Thoracic aorta (tissue), 2 donors: ENCODE measurements around the gene MAPK6. TPM values are rescaled to one million over a fixed set of nuclear protein-coding genes. Genes with fewer than 3 reads are reported as not detected.

ENCODE experiments used
- ATAC-seq: fragments of 150-250 bp; one replicate; pipeline ENCODE4 v1.8.0; 2017; ENCODE audit warnings: low read depth; ENCODE audit not compliant: insufficient number of reproducible peaks, low FRiP score
- DNase-seq: peaks from one replicate; pipeline ENCODE4 v3.0.0-alpha.2; 2020; ENCODE audit warnings: low spot score
- H3K27ac ChIP-seq, 2 donors: fragments of 200-600 bp; sonication (generic); 1 replicate in 1 of 2; 2 replicates in 1 of 2; pipeline ENCODE4 v1.5.1; 2016; ENCODE audit warnings: mild to moderate bottlenecking in 2 of 2, moderate library complexity in 2 of 2
- H3K27me3 ChIP-seq: fragments of 200-600 bp; sonication (generic); replicated peaks from 2 replicates; pipeline ENCODE4 v1.6.0; 2016; ENCODE audit warnings: mild to moderate bottlenecking; ENCODE audit not compliant: insufficient read depth
- H3K36me3 ChIP-seq: fragments of 200-600 bp; sonication (generic); one replicate; pipeline ENCODE4 v1.5.1; 2016
- H3K4me1 ChIP-seq, 2 donors: fragments of 200-600 bp; sonication (generic); 1 replicate in 1 of 2; 2 replicates in 1 of 2; pipeline versions ENCODE4 v1.5.1 to v1.6.0; 2016; ENCODE audit warnings: low read depth in 2 of 2, mild to moderate bottlenecking in 1 of 2; ENCODE audit not compliant: control insufficient read depth in 1 of 2
- H3K4me3 ChIP-seq: fragments of 200-600 bp; sonication (generic); 2 replicates; pipeline ENCODE4 v1.5.1; 2016; ENCODE audit warnings: mild to moderate bottlenecking
- H3K9me3 ChIP-seq: fragments of 200-600 bp; sonication (generic); 2 replicates; pipeline ENCODE4 v1.5.1; 2016
- CTCF ChIP-seq: fragments of 200-600 bp; sonication (generic); IDR thresholded peaks from one replicate; pipeline ENCODE4 v1.5.1; 2019; ENCODE audit warnings: antibody characterized with exemption
- total RNA-seq, 2 donors: library from RNA; depleted of rRNA; stranded (reverse); fragments of >200 nt; gene quantifications; one replicate each; pipeline versions ENCODE4 v1.1.0 to v1.2.3, GENCODE V29; 2016

MAPK6 gene
- total RNA-seq, 2 donors from 2014 or later: 11.2 to 24.8 TPM

GRCh38 chr15:52114261-52115055 lies 95.4 kb downstream of the MAPK6 start:
- Histone ChIP-seq H3K36me3 (no peaks in the 10 kb centered on the region), H3K27me3 (no peaks in the 10 kb centered on the region), H3K4me3 (no peak overlapping the region), H3K27ac (no peak overlapping the region), H3K9me3 (no peaks in the 10 kb centered on the region), H3K4me1 (peaks cover 0 to 9% of the 10 kb centered on the region in 2 donors)
- DNase-seq (no peak), ATAC-seq (no peak)
- TF ChIP-seq CTCF: no peak

GRCh38 chr15:52115598-52116427 lies 96.8 kb downstream of the MAPK6 start:
- no peak overlapping the region for H3K27ac ChIP-seq
- H3K27me3 ChIP-seq: no peaks in the 10 kb centered on the region
- H3K36me3 ChIP-seq: no peaks in the 10 kb centered on the region
- H3K4me3 ChIP-seq: no peak overlapping the region
- H3K9me3 ChIP-seq: no peaks in the 10 kb centered on the region
- peaks cover 0 to 9% of the 10 kb centered on the region in 2 donors for H3K4me1 ChIP-seq
- DNase-seq (no peak), ATAC-seq (no peak)
- TF ChIP-seq CTCF: no peak

Other genes with a start within 250 kb of the MAPK6 start
- gene TMOD3, start 189.6 kb upstream of the MAPK6 start, total RNA-seq: 10 to 100 TPM; 27.3 to 38.1 TPM
- 10 to 100 TPM; 10.8 to 12.7 TPM for gene LEO1, start 47.4 kb upstream of the MAPK6 start, total RNA-seq
- not detected for gene BCL2L10, start 93.6 kb downstream of the MAPK6 start, total RNA-seq
- gene GNB5, start 172.2 kb downstream of the MAPK6 start, total RNA-seq: 10 to 100 TPM; 27.9 to 43.2 TPM